Astrocyte of the spinal cord (primary cell): ENCODE measurements around the gene RARRES2.
A peak's percentile ranks its signal among the peaks of the same experiment; 100 is the strongest.

Experiments used
- DNase-seq: peaks from one replicate; pipeline ENCODE4 v3.0.0; 2011; ENCODE audit warnings: low read depth, low spot score
- H3K4me3 ChIP-seq: 2 replicates; pipeline ENCODE4 v1.5.1; 2011; ENCODE audit warnings: low read depth, mild to moderate bottlenecking, low read length, moderate library complexity
- CTCF ChIP-seq: IDR thresholded peaks from 2 replicates; pipeline ENCODE4 v1.5.1; 2012; ENCODE audit warnings: low read depth, mild to moderate bottlenecking, low read length, inconsistent platforms
- in situ Hi-C: cut with HindIII; loops from 2 replicates; pipeline ENCODE4 v1.10.0; 2017; ENCODE audit warnings: low sequenced_read_pairs

RARRES2 gene

GRCh38 chr7:150368096-150368883 is 26.9 kb upstream of the RARRES2 start, which contains the start of gene REPIN1:
Gene REPIN1 (plus strand): TSS chr7:150368822. CDS start chr7:150369712, 890 bp downstream.
- peak; percentile 78 for DNase-seq
- H3K4me3 ChIP-seq: peak within 1 kb of the TSS; percentile 74
- in situ Hi-C loops: no loop called here
- no peak for TF ChIP-seq CTCF

DNA sequence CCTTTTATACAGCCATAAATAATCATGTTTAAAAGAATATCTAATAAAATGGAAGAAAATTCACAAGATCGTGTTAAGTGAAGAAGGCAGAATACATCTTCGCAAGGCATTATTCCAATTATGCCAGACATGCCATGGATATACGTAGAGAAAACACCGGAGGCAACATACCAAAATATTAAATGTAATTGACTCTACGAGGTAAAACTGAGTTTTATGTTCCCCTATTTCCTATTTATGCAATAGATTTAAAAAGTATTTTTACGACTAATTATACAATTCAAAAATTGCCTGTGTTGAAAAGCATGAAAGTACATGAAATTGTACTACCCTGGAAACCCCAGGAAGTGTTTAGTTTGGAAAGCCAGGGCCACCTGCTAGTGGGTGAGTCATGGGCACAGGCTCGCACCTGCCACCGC is 26.3 kb upstream of the RARRES2 start:
- DNase-seq: no peak
- in situ Hi-C loops: no loop called here
- TF ChIP-seq CTCF: no peak
- H3K4me3 ChIP-seq: peak overlapping the region; percentile 74

DNA sequence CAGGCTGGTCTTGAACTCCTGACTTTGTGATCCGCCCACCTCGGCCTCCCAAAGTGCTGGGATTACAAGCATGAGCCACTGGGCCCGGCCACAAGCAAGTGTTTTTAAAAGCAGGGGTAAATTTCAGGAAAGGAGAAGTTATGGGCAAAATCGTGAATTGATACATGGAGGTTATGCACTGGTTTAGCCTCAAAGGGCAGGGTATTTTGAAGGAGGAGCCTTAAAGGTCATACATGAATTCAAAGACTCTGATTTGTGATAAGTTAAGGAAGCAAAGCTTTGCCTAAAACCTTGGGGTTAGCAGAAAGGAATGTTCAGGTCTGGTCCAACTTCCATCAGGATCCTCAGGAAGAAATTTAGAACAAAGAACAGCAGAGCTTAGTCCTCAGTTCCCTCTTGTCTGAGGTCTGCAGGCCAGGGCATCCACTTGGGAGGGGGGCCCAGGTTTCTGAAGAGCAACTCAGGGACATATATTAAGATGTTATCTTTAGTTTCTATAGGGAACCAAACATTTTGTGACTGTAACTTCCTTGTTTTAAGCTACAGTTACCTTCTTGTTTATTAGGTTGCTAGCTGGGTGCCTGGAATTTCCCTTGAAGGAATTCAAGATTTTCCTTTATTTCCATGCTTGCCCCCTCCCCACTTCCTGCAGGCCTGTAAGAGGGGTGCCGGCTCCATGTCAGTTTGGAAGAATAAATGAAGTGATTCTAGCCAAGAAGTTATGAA is 24.4 kb upstream of the RARRES2 start:
- no peak for TF ChIP-seq CTCF
- no peak for DNase-seq
- no peak overlapping the region for H3K4me3 ChIP-seq

GRCh38 chr7:150365194-150365593 is 23.8 kb upstream of the RARRES2 start:
- no peak for TF ChIP-seq CTCF
- in situ Hi-C loops: no loop called here
- no peak overlapping the region for H3K4me3 ChIP-seq
- DNase-seq: no peak

More for the DNA sequence above, 24.4 kb upstream of the RARRES2 start:
- in situ Hi-C loops: no loop called here

DNA sequence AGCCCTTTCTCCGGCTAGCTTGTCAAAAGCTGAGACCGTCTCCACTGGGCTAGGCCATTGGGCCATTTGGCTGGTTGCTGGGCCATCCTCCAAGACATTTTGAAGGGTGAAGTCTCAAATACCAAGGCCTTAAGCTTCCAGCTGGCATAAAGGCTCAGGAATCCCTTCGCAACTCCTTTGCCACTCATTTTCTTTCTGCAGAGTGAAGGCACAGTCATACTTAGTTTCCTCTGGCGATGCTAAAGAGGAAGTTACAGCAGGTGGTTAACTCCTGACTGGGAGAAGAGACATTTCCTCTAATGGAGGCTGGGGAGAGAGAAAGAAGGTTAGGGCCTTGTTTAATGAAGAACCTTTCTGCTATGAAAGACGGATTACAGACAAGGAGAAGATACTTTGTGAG is 22.4 kb upstream of the RARRES2 start:
- TF ChIP-seq CTCF: no peak
- DNase-seq: no peak
- H3K4me3 ChIP-seq: no peak overlapping the region
- in situ Hi-C loops: no loop called here

DNA sequence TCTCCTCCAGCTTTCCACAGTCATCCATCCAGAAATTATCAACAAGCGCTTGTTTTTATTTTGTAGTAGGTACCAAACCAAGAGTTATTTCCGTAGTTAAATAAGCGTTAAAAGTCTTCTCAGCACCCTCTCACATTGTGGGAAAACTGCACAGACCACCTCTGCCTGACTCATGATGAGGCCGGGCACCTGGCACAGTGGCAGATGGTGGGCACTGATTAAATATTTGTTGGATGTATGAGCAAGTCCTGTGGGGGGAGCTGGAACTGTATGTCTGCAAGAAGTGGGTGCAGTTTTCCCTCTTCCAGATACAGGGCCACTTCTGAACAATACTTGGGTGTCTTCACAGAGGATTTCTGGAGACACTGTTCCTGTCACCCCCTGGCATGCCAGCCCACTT is 21.9 kb upstream of the RARRES2 start:
- in situ Hi-C loops: no loop called here
- no peak overlapping the region for H3K4me3 ChIP-seq
- no peak for DNase-seq
- TF ChIP-seq CTCF: no peak
